ENCODE data around the gene KLKB1. TPM values are rescaled to one million over a fixed set of nuclear protein-coding genes. Genes with fewer than 3 reads are reported as not detected.

The KLKB1 gene
- total RNA-seq, 1 experiment from 2014 or later = not detected

GRCh38 chr4:186200516-186200915 lies 26.8 kb upstream of the KLKB1 start:
- no TSS peak for BruUV-seq (replicated peaks)
- intact Hi-C loops (cut with micrococcal nuclease; ENCODE audit: unreplicated experiment) (no loop called here), in situ Hi-C loops (cut with HindIII; ENCODE audit: low pct_unique_long_range_greater_than_20kb, low sequenced_read_pairs) (no loop called here)
- H3K4me1 ChIP-seq (ENCODE audit: control insufficient read depth, insufficient read depth, low read length) = no peaks in the 10 kb centered on the region
- POLR2A ChIA-PET = no interaction called here
- H3K27me3 ChIP-seq (ENCODE audit: control insufficient read depth, insufficient read depth, low read length) = no peaks in the 10 kb centered on the region
- H3K36me3 ChIP-seq (ENCODE audit: control insufficient read depth, insufficient read depth, low read length) = no peaks in the 10 kb centered on the region
- H3K27ac ChIP-seq (ENCODE audit: low read length) = no peak overlapping the region
- H3K4me3 ChIP-seq (ENCODE audit: low read depth in 2 of 2, low read length in 2 of 2) = no peak overlapping the region
- TF ChIP-seq SIN3A (IDR thresholded peaks at IDR 0.05; ENCODE audit: borderline replicate concordance, insufficient read depth, low read depth, low read length) (no peak), TCF7L2 (IDR thresholded peaks at IDR 0.05; ENCODE audit: low read depth, low read length) (no peak), REST (IDR thresholded peaks at IDR 0.05; ENCODE audit: insufficient read depth in 1 of 2, low read depth in 2 of 2, low read length in 1 of 2) (no peak), POLR2AphosphoS5 (IDR thresholded peaks at IDR 0.05; ENCODE audit: low read depth, low read length) (no peak), CTCF (IDR thresholded peaks at IDR 0.05) (no peak)
- no peaks in the 10 kb centered on the region for H3K9me3 ChIP-seq (ENCODE audit: control insufficient read depth, insufficient read depth, low read depth, low read length)
- DNase-seq (ENCODE audit: low read depth, low spot score) (no peak), ATAC-seq (no peak)
- CTCF ChIA-PET = no interaction called here

DNA sequence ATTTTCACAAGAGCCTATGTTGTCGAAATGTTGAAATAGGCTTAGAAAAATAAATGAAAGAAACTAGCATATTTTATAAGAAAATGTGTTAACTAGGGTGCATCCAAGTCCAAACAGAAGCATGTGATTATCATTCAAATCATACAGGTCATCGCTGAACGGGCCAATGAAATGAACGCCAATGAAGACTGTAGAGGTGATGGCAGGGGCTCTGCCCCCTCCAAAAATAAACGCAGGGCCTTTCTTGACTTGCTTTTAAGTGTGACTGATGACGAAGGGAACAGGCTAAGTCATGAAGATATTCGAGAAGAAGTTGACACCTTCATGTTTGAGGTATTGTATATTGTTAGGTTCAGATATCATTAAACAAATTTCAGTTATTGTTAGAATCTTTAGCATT lies 26.3 kb upstream of the KLKB1 start:
- Histone ChIP-seq H3K36me3 (ENCODE audit: control insufficient read depth, insufficient read depth, low read length) (no peaks in the 10 kb centered on the region), H3K4me3 (ENCODE audit: low read depth in 2 of 2, low read length in 2 of 2) (no peak overlapping the region), H3K9me3 (ENCODE audit: control insufficient read depth, insufficient read depth, low read depth, low read length) (no peaks in the 10 kb centered on the region), H3K27me3 (ENCODE audit: control insufficient read depth, insufficient read depth, low read length) (no peaks in the 10 kb centered on the region), H3K4me1 (ENCODE audit: control insufficient read depth, insufficient read depth, low read length) (no peaks in the 10 kb centered on the region), H3K27ac (ENCODE audit: low read length) (no peak overlapping the region)
- TF ChIP-seq POLR2AphosphoS5 (IDR thresholded peaks at IDR 0.05; ENCODE audit: low read depth, low read length) (no peak), CTCF (IDR thresholded peaks at IDR 0.05) (no peak), SIN3A (IDR thresholded peaks at IDR 0.05; ENCODE audit: borderline replicate concordance, insufficient read depth, low read depth, low read length) (no peak), TCF7L2 (IDR thresholded peaks at IDR 0.05; ENCODE audit: low read depth, low read length) (no peak), REST (IDR thresholded peaks at IDR 0.05; ENCODE audit: insufficient read depth in 1 of 2, low read depth in 2 of 2, low read length in 1 of 2) (no peak)
- ATAC-seq (no peak), DNase-seq (ENCODE audit: low read depth, low spot score) (no peak)
- POLR2A ChIA-PET = no interaction called here
- in situ Hi-C loops (cut with HindIII; ENCODE audit: low pct_unique_long_range_greater_than_20kb, low sequenced_read_pairs) (no loop called here), intact Hi-C loops (cut with micrococcal nuclease; ENCODE audit: unreplicated experiment) (no loop called here)
- CTCF ChIA-PET = no interaction called here
- BruUV-seq (replicated peaks) = no TSS peak

All from Panc1 (cell line).